ENCODE results near the gene KRTAP1-1.

- TF ChIP-seq CTCF (IDR thresholded peaks at IDR 0.05) (no peak), POLR2A (IDR thresholded peaks at IDR 0.05) (no peak)
These were observed 22.7 kb downstream of the KRTAP1-1 start for GRCh38 chr17:41018541-41018940.

All from testis (tissue), 2 donors.